KOPT-K1 (cell line): ENCODE data around the gene FER.
"Not testable (repeated sequence)": the region's sequence is repeated elsewhere in the genome, so short reads cannot be mapped to it uniquely, and the experiment has no call there.

Experiments
- H3K27ac ChIP-seq: fragments of 200-600 bp; sonication (generic); 2 replicates; pipeline ENCODE4 v1.5.1; 2016; ENCODE audit warnings: antibody characterized with exemption, mild to moderate bottlenecking, low read depth, low read length; ENCODE audit not compliant: poor library complexity, severe bottlenecking
- H3K36me3 ChIP-seq: fragments of 200-600 bp; sonication (generic); 2 replicates; pipeline ENCODE4 v1.5.1; 2017; ENCODE audit warnings: antibody characterized with exemption, mild to moderate bottlenecking, low read length, moderate library complexity; ENCODE audit not compliant: insufficient read depth
- H3K9me3 ChIP-seq: fragments of 200-600 bp; sonication (generic); 2 replicates; pipeline ENCODE4 v1.5.1; 2017; ENCODE audit warnings: antibody characterized with exemption, low read length, mild to moderate bottlenecking; ENCODE audit not compliant: insufficient read depth, poor library complexity, severe bottlenecking

Gene FER

DNA sequence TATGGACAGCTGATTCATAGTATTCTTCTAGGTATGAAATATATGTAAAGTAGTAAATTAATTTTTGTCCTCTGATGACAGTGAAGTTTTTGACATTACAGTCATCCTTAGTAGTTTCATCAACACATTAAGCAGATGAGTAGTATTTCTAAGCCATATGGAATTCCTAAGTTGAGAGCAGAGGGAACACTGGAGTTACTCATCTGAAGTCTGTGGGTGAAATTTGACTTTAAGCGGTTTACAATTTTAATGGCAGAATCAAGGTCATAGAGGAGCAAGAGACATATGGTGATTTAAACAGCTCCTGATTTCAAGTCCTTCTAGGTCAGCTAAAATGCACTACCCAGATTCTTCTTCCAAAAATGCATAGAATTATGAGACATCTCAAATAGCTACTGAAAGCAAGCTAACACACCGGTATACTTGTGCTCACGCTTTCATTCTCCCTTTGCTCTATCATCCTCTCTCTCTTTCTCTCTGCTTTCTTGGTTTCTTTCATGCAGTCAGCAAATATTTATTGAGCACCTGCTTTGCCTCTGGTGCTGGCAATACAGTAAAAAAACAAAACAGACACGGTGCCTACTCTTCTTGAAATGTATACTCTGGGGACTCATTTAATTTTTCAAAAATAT, 235.9 kb downstream of the FER start:
- H3K27ac ChIP-seq = no peak overlapping the region
- H3K9me3 ChIP-seq = no peaks in the 10 kb centered on the region
- no peaks in the 10 kb centered on the region; the same call in 1 of the 2 replicates for H3K36me3 ChIP-seq

DNA sequence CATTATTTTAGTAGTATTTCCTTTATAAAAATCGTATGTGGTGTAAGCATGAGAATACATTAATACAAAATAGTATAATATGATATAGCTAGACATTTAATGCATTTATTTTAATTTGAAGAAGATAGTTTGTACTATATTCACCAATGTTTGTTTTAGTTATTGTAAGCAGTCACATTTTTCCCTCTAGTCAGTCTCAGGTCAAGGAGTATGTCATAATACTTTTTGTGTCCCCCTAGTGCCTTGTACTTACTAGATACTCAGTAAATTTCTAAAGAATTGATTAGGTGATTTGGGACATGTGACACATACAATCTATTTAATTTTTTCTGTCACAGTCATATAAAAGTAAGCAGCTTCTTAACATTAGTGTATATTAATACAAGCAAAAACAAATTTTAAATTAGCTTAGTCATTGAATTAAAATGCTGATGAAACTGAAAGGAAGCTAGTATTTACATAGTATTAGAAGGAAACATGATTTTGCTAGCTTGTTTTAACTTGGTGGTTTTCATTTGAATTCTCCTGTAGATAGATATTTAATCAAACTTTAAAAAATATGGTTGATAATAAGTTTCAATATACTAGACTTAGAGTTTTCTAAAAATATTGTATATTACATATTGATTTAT, 242.2 kb downstream of the FER start:
- Histone ChIP-seq H3K36me3 (no peaks in the 10 kb centered on the region; the same call in 1 of the 2 replicates), H3K27ac (no peak overlapping the region), H3K9me3 (peaks cover 15% of the 10 kb centered on the region)

DNA sequence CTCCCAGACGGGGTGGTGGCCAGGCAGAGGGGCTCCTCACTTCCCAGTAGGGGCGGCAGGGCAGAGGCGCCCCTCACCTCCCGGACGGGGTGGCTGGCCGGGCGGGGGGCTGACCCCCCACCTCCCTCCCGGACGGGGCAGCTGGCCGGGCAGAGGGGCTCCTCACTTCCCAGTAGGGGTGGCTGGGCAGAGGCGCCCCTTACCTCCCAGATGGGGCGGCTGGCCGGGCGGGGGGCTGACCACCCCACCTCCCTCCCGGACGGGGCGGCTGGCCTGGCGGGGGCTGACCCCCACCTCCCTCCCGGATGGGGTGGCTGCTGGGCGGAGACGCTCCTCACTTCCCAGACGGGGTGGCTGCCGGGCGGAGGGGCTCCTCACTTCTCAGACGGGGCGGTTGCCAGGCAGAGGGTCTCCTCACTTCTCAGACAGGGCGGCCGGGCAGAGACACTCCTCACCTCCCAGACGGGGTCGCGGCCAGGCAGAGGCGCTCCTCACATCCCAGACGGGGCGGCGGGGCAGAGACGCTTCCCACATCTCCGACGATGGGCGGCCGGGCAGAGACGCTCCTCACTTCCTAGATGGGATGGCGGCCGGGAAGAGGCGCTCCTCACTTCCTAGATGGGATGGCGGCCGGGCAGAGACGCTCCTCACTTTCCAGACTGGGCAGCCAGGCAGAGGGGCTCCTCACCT, 244.8 kb downstream of the FER start:
- not testable (repeated sequence) for H3K36me3 ChIP-seq

DNA sequence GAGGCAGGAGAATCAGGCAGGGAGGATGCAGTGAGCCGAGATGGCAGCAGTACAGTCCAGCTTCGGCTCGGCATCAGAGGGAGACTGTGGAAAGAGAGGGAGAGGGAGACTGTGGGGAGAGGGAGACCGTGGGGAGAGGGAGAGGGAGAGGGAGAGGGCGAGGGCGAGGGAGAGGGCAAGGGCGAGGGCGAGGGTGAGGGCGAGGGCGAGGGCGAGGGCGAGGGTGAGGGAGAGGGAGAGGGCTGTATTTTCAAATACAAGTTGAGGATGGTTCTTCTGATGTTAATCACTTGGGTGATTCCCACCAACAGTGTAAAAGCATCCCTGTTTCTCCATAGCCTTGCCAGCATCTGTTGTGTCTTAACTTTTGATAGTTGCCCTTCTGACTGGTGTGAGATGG, 245.7 kb downstream of the FER start:
- peaks cover 15% of the 10 kb centered on the region for H3K9me3 ChIP-seq
- not testable (repeated sequence) for H3K36me3 ChIP-seq, H3K27ac ChIP-seq

More for the DNA sequence above, 244.8 kb downstream of the FER start:
- H3K9me3 ChIP-seq = peaks cover 15% of the 10 kb centered on the region
- not testable (repeated sequence) for H3K27ac ChIP-seq

DNA sequence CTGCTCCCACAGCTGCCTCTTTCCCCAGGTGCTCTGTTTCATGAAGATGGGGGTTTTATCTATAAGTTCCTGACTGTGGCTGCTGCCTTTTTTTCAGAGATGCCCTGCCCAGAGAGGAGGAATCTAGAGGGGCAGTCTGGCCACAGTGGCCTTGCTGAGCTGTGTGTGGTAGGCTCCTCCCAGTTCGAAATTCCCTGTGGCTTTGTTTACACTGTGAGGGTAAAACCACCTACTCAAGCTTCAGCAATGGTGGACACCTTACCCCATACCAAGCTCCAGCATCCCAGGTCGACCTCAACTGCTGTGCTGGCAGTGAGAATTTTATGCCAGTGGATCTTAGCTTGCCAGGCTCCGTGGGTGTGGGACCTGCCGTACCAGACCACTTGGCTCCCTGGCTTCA, 250.0 kb downstream of the FER start:
- Histone ChIP-seq H3K9me3 (peaks cover 15% of the 10 kb centered on the region), H3K36me3 (no peaks in the 10 kb centered on the region), H3K27ac (no peak overlapping the region)

DNA sequence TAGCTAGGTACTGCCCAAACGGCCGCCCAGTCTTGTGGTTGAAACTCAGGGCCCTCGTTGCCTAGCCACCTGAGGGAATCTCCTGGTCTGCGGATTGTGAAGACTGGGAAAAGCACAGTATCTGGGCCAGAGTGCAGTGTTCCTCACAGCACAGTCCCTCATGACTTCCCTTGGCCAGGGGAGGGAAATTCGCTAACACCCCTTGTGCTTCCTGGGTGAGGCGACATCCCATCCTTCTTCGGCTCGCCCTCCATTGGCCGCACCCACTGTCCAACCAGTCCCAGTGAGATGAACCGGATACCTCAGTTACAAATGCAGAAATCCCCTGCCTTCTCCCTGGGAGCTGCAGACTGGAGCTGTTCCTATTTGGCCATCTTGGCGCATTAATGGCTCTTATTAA, 250.5 kb downstream of the FER start:
- H3K36me3 ChIP-seq = no peaks in the 10 kb centered on the region
- no peak overlapping the region for H3K27ac ChIP-seq
- peaks cover 13% of the 10 kb centered on the region for H3K9me3 ChIP-seq

DNA sequence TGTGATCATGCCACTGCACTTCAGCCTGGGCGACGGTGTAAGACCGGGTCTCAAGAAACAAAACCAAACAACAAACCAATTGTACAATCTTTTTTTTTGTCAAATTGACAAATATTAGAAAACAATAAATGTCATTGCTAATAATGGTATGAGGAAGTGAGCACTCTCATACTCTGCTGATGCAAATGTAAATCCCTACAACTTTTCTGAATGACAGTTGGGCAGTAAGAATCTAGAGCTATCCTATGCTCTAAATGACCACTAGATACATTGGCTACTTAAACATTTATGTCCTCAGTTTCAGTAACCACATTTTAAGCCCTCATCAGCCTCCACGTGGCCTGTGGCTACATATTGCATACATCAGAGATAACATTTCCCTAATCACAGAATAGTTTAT, 256.2 kb downstream of the FER start:
- H3K9me3 ChIP-seq = no peaks in the 10 kb centered on the region
- no peak overlapping the region for H3K27ac ChIP-seq
- H3K36me3 ChIP-seq = no peaks in the 10 kb centered on the region

DNA sequence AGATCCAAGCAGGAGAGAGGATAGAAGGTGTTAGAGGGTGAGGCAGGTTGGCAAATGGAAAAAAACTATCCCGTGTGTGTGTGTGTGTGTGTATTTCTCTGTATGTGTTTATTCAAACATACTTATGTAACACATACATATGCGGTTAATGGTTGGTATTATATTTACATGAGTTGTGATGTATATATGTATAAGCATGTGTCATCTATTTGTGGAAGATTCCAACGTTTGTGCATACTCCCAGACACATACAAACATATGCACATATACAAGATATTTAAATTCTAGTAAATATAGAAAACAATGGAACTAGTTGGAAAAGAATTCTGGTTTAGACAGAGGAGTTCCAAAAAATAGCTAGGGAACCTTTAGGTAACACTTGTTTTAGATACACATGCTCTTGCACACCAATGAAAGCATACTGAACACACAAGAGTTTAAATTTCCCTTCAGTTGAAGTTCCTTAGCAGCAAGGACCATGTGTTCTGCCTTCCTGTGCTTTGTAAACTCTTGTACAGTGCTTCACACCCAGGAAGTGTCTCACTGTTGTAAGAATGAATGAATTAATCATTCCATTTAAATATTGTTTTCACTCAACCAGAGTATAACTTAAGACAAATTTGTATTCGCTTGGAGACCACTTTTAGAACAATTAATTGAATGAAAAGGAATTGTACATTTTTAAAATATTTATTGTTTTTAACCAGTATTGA, 257.8 kb downstream of the FER start:
- Histone ChIP-seq H3K27ac (no peak overlapping the region), H3K36me3 (no peaks in the 10 kb centered on the region), H3K9me3 (no peaks in the 10 kb centered on the region)

DNA sequence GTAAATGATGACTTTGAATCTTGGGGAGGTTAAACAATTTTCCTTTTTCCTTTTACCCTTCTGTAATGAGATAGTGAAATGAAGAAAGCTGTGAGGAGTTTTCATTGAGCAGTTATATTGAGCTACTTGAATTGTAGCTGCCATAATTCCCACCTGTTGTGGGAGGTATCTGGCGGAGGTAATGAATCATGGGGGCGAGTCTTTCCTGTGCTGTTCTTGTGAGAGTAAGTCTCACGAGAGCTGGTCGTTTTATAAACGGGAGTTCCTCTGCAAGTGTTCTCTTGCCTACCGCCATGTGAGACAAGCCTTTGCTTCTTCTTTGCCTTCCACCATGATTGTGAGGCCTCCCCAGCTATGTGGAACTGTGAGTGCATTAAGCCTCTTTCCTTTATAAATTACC, 258.4 kb downstream of the FER start:
- Histone ChIP-seq H3K9me3 (no peaks in the 10 kb centered on the region), H3K27ac (no peak overlapping the region), H3K36me3 (no peaks in the 10 kb centered on the region)

DNA sequence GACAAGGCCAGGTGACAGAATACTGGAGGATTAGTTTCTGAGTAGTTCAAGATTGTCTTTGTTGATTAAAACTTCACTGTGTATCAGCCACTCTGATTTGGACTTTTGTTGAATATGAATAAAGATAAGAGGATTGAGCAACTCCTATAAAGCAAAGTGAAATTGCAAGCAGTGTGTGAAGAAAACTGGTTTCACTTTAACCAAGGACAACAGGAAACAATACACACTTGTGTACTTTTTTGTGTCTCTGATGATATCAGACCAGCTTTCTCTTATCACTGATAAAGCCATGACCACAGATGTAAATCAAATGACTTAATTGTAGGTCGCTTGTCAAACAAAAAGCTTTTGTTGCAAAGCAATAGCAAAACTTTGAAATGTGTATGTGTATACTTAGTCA, 268.6 kb downstream of the FER start:
- Histone ChIP-seq H3K27ac (no peak overlapping the region), H3K36me3 (no peaks in the 10 kb centered on the region), H3K9me3 (no peaks in the 10 kb centered on the region)

DNA sequence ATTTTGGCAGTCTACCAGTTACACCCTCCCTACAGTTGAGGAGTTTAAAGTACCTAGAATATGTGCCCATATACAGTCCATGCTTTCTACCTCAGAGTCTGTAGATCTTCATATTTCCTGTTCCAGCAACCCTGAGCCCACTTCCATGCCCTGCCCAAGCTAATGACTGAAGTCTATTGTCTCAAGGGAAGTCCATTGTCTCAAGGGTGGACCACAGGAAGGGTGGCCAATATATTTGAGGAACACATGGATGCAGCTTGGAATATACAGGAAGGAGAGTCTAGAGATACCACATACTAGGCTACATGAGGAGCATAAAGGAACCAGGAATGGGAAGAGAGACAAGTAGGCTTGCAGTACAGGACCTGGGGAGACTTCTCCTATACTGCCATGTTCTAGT, 274.4 kb downstream of the FER start:
- no peaks in the 10 kb centered on the region for H3K9me3 ChIP-seq

DNA sequence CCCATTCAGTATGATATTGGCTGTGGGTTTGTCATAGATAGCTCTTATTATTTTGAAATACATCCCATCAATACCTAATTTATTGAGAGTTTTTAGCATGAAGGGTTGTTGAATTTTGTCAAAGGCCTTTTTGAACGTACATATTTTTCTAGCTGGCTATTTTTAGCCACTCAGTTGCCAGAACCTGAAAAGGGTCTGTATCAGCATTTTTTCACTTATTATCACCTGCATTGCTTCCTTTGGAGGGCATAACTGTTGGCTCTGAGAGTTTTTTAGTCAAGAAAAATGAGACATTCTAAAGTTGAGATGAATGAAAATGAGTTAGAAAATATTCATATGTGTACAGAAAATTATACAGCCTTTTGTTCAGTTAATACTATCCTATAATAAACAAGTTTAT, 278.0 kb downstream of the FER start:
- not testable (repeated sequence) for H3K27ac ChIP-seq, H3K36me3 ChIP-seq, H3K9me3 ChIP-seq

More for the DNA sequence above, 274.4 kb downstream of the FER start:
- Histone ChIP-seq H3K27ac (no peak overlapping the region), H3K36me3 (no peaks in the 10 kb centered on the region)

DNA sequence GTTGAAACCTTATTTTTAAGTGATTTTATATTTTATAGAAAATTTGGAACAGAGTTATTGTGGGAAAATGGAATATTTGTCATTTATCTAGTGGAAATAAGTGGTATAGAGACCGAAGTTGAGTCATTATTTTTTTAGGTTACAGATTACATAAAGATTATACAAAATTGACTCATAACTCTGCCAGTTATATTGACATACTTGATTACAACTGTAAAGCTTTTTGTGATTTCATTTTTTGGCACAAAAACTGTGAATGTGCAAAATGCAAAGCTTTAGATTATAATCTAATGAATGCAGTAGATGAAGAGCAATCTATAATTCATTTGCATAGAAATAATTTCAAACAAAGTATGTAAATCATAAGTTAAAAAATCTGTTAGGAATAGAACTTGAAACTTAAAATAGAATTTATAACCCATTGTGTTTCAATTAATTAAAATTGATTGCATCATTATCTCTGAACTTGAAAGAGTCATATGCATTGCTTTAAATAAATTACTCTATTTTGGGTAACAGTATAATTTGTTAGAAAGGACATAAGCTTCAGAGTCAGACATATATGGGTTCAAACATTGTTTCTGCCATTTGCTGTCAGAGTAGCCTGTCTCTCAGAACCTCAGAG, 280.4 kb downstream of the FER start:
- H3K36me3 ChIP-seq = no peaks in the 10 kb centered on the region
- no peak overlapping the region for H3K27ac ChIP-seq
- H3K9me3 ChIP-seq = no peaks in the 10 kb centered on the region

DNA sequence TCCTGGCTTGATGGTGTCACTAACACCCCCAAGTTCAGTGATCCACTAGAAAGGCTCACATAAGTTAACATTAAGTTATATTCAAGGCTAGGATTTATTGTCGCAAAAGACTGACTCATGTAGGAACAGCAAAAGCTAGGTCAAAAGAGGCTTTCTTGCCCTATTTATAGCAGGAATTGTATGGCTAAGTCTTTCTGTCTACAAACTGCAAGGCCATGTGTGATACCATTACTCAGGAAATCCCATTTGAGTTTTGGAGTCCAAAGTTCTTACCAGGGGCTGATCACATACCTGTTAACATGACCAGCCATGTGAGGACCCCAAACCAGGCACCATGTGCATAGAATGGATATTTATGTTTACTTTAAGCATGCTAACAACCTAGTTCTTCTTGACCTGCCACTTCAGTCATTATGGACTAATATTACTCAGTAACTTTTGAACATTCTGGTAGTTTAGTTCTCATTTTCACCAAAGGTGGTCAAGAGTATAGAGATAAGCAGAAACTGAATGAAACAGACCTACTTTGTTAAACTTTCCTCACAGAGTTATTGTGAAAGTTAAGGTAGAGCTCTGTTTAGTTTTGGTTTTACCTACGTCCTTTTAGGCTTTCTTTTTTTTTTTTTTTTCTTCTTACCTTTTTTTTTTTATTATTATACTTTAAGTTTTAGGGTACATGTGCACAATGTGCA, 281.1 kb downstream of the FER start:
- H3K36me3 ChIP-seq = no peaks in the 10 kb centered on the region
- H3K9me3 ChIP-seq = no peaks in the 10 kb centered on the region
- H3K27ac ChIP-seq = no peak overlapping the region
